ENCODE results near the gene NAV2. TPM values are rescaled to one million over a fixed set of nuclear protein-coding genes. Genes with fewer than 3 reads are reported as not detected.

Gene NAV2
- total and polyA plus RNA-seq, 10 donors: 0.46 to 11.6 (median 4.1) TPM

- Histone ChIP-seq H3K9me3 (no peaks in the 10 kb centered on the region), H3K4me3 (no peak overlapping the region), H3K4me1 (peaks cover 0 to 10% (median 0%) of the 10 kb centered on the region in 6 donors), H3K36me3 (no peaks in the 10 kb centered on the region), H3K27me3 (replicated peaks in 1 of 7) (peaks cover 0 to 4% (median 0%) of the 10 kb centered on the region in 7 donors), H3K27ac (peak overlapping the region in 1 of 8 donors; percentile 16)
- intact Hi-C loops (cut with DNase I; ENCODE audit: low total_unique reads): no loop called here
- no peak for DNase-seq
- WGBS, 5 donors: 51 to 61% (median 57%) methylated on average over 5 of the region's 5 CpGs
- no peak for TF ChIP-seq POLR2AphosphoS5 (IDR thresholded peaks at IDR 0.05)
- TF ChIP-seq POLR2A (IDR thresholded peaks at IDR 0.05): no peak
- TF ChIP-seq, protein P1, sequence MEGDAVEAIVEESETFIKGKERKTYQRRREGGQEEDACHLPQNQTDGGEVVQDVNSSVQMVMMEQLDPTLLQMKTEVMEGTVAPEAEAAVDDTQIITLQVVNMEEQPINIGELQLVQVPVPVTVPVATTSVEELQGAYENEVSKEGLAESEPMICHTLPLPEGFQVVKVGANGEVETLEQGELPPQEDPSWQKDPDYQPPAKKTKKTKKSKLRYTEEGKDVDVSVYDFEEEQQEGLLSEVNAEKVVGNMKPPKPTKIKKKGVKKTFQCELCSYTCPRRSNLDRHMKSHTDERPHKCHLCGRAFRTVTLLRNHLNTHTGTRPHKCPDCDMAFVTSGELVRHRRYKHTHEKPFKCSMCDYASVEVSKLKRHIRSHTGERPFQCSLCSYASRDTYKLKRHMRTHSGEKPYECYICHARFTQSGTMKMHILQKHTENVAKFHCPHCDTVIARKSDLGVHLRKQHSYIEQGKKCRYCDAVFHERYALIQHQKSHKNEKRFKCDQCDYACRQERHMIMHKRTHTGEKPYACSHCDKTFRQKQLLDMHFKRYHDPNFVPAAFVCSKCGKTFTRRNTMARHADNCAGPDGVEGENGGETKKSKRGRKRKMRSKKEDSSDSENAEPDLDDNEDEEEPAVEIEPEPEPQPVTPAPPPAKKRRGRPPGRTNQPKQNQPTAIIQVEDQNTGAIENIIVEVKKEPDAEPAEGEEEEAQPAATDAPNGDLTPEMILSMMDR (IDR thresholded peaks at IDR 0.05 in 8 of 11, conservative IDR thresholded peaks at IDR 0.05 in 3 of 11): no peak
These were observed 29.4 kb upstream of the NAV2 start for GRCh38 chr11:19683141-19683805.

- Histone ChIP-seq H3K36me3 (no peaks in the 10 kb centered on the region), H3K4me3 (no peak overlapping the region), H3K4me1 (peaks cover 0 to 10% (median 0%) of the 10 kb centered on the region in 6 donors), H3K27me3 (replicated peaks in 1 of 7) (peaks cover 0 to 4% (median 0%) of the 10 kb centered on the region in 7 donors), H3K27ac (no peak overlapping the region), H3K9me3 (no peaks in the 10 kb centered on the region)
- intact Hi-C loops (cut with DNase I; ENCODE audit: low total_unique reads): no loop called here
- no peak for DNase-seq
- WGBS, 5 donors: 85 to 93% (median 90%) methylated on average over 2 of the region's 2 CpGs
- TF ChIP-seq POLR2A (IDR thresholded peaks at IDR 0.05) (no peak), POLR2AphosphoS5 (IDR thresholded peaks at IDR 0.05) (no peak)
- TF ChIP-seq, protein P1 (IDR thresholded peaks at IDR 0.05 in 8 of 11, conservative IDR thresholded peaks at IDR 0.05 in 3 of 11): no peak
These were observed 28.7 kb upstream of the NAV2 start for GRCh38 chr11:19683862-19684491.

DNA sequence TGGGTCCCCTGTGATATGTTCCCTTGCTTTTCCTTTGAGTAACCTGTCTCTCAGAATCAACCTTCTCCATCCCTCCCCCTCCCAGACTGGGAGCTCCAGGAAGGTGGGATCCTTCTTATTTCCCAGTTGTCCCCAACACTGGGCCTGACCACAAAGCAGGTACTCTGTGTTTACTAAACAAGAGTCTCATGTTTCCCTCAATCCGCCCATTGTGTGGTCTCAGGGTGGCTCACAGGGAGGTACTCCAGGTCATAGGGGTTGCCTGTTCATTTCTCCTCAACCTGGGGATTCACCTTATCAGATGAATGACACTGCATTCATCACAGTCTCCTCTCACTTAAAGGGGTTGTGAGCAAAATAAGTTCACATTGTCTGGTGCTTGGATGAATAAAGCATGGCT lies 26.4 kb upstream of the NAV2 start:
- Histone ChIP-seq H3K4me3 (no peak overlapping the region), H3K9me3 (no peaks in the 10 kb centered on the region), H3K27ac (no peak overlapping the region), H3K36me3 (no peaks in the 10 kb centered on the region), H3K4me1 (no peaks in the 10 kb centered on the region), H3K27me3 (replicated peaks in 1 of 7) (no peaks in the 10 kb centered on the region)
- WGBS, 5 donors: 39 to 79% (median 64%) methylated on average over 1 of the region's 1 CpG
- intact Hi-C loops (cut with DNase I; ENCODE audit: low total_unique reads): no loop called here
- no peak for DNase-seq
- no peak for TF ChIP-seq POLR2AphosphoS5 (IDR thresholded peaks at IDR 0.05)
- TF ChIP-seq POLR2A (IDR thresholded peaks at IDR 0.05): no peak
- TF ChIP-seq, protein P1 (IDR thresholded peaks at IDR 0.05 in 8 of 11, conservative IDR thresholded peaks at IDR 0.05 in 3 of 11): no peak

DNA sequence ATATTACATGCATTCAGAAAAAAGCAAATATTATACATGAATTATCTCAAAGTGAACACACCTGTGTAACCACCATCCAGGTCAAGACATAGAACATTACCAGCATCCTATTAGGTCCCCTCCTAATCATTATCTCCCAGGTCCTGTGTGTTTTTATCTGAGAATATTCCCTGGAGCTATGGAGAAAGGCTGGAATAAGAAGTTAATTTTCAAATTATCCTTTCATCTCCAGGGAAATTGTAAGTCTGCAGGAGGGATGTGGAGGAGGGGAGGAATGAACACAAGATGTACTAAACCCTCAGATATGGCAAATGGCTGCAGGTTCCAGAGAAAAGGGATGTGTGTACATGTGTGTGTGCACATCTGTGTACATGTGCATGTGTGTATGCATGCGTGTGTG lies 25.2 kb upstream of the NAV2 start:
- DNase-seq: no peak
- no peak overlapping the region for H3K27ac ChIP-seq
- no peaks in the 10 kb centered on the region for H3K27me3 ChIP-seq (replicated peaks in 1 of 7)
- no peaks in the 10 kb centered on the region for H3K4me1 ChIP-seq
- TF ChIP-seq, protein P1 (IDR thresholded peaks at IDR 0.05 in 8 of 11, conservative IDR thresholded peaks at IDR 0.05 in 3 of 11): no peak
- TF ChIP-seq POLR2A (IDR thresholded peaks at IDR 0.05): no peak
- no peak for TF ChIP-seq POLR2AphosphoS5 (IDR thresholded peaks at IDR 0.05)
- no peaks in the 10 kb centered on the region for H3K36me3 ChIP-seq
- H3K9me3 ChIP-seq: no peaks in the 10 kb centered on the region
- no peak overlapping the region for H3K4me3 ChIP-seq
- 95 to 100% (median 100%) methylated on average over 1 of the region's 1 CpG for WGBS, 5 donors
- intact Hi-C loops (cut with DNase I; ENCODE audit: low total_unique reads): no loop called here
